Aorta (tissue), 5 donors: ENCODE results near the gene NOTCH1. TPM values are rescaled to one million over a fixed set of nuclear protein-coding genes. Genes with fewer than 3 reads are reported as not detected.

Source experiments
- ATAC-seq: fragments of 200-7000 bp; cut with Tn5 transposase; one replicate; pipeline ENCODE4 v1.9.1; 2022; ENCODE audit warnings: moderate library complexity; ENCODE audit not compliant: low FRiP score
- DNase-seq, 2 donors: peaks; one replicate each; pipeline ENCODE4 v3.0.0-alpha.2; 2020
- H3K27ac ChIP-seq, 2 donors: one replicate each; pipeline ENCODE4 v1.5.1; 2013; ENCODE audit warnings: low read length in 2 of 2, mild to moderate bottlenecking in 2 of 2, moderate library complexity in 2 of 2, control low read depth in 1 of 2, inconsistent platforms in 1 of 2, low read depth in 1 of 2
- H3K27me3 ChIP-seq, 2 donors: one replicate each; pipeline ENCODE4 v1.6.1; 2013; ENCODE audit warnings: control low read depth in 1 of 2, low read length in 1 of 2, mild to moderate bottlenecking in 1 of 2, moderate library complexity in 1 of 2; ENCODE audit not compliant: insufficient read depth in 2 of 2, control insufficient read depth in 1 of 2
- H3K36me3 ChIP-seq, 2 donors: one replicate each; pipeline ENCODE4 v1.6.1; 2013; ENCODE audit warnings: control low read depth in 1 of 2, low read length in 1 of 2, mild to moderate bottlenecking in 1 of 2; ENCODE audit not compliant: insufficient read depth in 2 of 2, control insufficient read depth in 1 of 2
- H3K4me1 ChIP-seq, 2 donors: one replicate each; pipeline ENCODE4 v1.6.1; 2013; ENCODE audit warnings: low read length in 2 of 2, control low read depth in 1 of 2, mild to moderate bottlenecking in 1 of 2, moderate library complexity in 1 of 2; ENCODE audit not compliant: insufficient read depth in 2 of 2, control insufficient read depth in 1 of 2
- H3K4me3 ChIP-seq, 2 donors: one replicate each; pipeline ENCODE4 v1.5.1; 2013; ENCODE audit warnings: low read length in 2 of 2, control low read depth in 1 of 2, mild to moderate bottlenecking in 1 of 2
- H3K9me3 ChIP-seq: one replicate; pipeline ENCODE4 v1.6.1; 2013; ENCODE audit warnings: mild to moderate bottlenecking, low read length; ENCODE audit not compliant: control insufficient read depth
- WGBS, 2 donors: extraction: QIAGEN DNeasy Blood & Tissue Kit; methylation state at CpG; one replicate each; pipeline ENCODE4 v1.1.7; 2013; 5-methylcytosine and 5-hydroxymethylcytosine counted together
- intact Hi-C, 2 donors: fragments of 100-400 bp; cut with DNase I; formaldehyde crosslinking; loops; one replicate each; pipeline versions ENCODE4 v1.14.2 to v1.15.0; 2022
- polyA plus RNA-seq, 2 donors: library from polyadenylated mRNA; stranded (reverse); fragments of 200-250 nt; gene quantifications; one replicate each; pipeline ENCODE4 v1.2.3, GENCODE V29; 2013
- total RNA-seq, 2 donors: library from RNA; stranded (reverse); fragmentation: NEBNext Ultra II Directional; extraction: Animal tissue kit (Norgen Biotek cat#: 25700); gene quantifications; one replicate each; pipeline ENCODE4 v1.2.1, GENCODE V29; 2021
- donor health status: healthy with polysubstance abuse.
- donor health status: Bipolar disorder and iron deficiency.
- donor health status: DM: no; HTN: no; CAD: no.
- donor health status: DM: no; HTN: no; CAD: no.
- donor health status: DM: yes; HTN: yes; CAD: no.

Gene NOTCH1
- total and polyA plus RNA-seq, 4 donors = 3.1 to 81.6 (median 27.9) TPM

DNA sequence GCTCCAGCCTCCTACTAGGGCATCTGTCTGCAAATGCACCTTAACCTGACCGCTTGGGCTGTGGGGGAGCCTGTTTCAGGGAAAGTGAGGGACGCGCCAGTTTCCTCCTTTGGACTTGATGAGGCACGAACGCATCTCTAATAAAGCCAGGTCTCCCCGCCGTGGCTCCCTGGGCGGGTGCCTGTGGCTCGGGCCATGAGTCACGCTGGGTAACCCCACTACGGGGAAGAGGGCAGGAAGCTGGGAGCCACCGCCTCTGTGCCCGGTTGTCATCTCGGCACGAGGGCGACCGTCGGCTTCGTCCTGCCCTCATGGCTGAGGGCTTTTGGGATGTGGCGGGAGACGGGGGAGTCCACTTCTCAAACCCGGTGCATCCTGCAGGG lies 12.1 kb downstream of the NOTCH1 start:
- 83 to 86% methylated on average over 22 of the region's 22 CpGs for WGBS, 2 donors

GRCh38 chr9:136532799-136533774 lies 12.8 kb downstream of the NOTCH1 start:
- no peak overlapping the region for H3K4me3 ChIP-seq
- H3K9me3 ChIP-seq = no peaks in the 10 kb centered on the region
- no peaks in the 10 kb centered on the region for H3K4me1 ChIP-seq
- no peak overlapping the region for H3K27ac ChIP-seq
- 67 to 82% methylated on average over 26 to 35 of the region's 35 CpGs for WGBS, 2 donors
- ATAC-seq = no peak
- no peak for DNase-seq
- no peaks in the 10 kb centered on the region for H3K36me3 ChIP-seq
- no peaks in the 10 kb centered on the region for H3K27me3 ChIP-seq
- intact Hi-C loops = no loop called here

More for the DNA sequence above, 12.1 kb downstream of the NOTCH1 start:
- intact Hi-C loops = no loop called here
- DNase-seq = peak in 1 of 2 donors; percentile 77
- H3K36me3 ChIP-seq = no peaks in the 10 kb centered on the region
- no peak overlapping the region for H3K27ac ChIP-seq
- H3K4me3 ChIP-seq = no peak overlapping the region
- ATAC-seq = no peak
- no peaks in the 10 kb centered on the region for H3K4me1 ChIP-seq
- no peaks in the 10 kb centered on the region for H3K9me3 ChIP-seq
- no peaks in the 10 kb centered on the region for H3K27me3 ChIP-seq

DNA sequence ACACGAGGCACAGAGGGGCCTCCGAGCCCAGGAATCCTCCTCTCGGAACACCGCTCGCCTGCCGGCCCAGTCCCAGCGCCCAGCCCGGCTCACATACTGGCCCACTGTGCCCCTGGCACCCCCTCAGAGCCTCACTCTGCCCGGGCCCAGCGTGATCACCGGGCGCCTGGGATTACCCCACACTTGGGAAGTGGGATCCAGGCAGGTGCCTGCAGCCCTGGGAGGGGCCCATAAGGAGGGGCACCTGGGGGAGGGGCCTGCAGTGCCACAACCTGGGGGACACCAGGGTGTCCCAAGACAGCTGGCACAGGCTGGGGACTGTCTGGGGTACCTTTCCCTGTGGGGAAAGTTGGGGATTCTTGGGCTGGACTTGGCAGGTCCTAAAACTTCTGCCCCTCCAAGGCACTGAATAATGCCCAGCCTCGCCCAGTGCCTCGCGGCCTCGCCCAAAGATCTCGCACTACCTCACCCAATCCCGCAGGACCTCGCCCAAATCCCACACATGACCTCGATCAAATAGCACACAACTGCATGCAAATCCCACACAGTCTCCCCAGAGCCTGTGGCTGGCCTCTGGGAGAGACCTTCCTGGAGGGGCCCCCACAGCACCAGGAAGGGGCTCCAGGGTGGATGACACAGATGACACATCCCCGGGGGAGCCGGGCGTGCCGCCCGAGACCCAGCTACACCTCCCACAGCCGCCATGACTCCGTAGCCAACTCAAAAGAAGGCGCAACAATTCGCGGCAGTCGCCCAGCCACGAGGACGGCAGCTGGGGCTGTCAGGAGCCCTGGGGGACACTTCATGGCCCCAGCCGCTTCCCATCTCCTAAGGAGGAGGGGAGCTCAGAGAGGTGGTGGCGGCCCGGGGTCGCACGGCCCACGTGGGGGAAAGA lies 13.7 kb downstream of the NOTCH1 start:
- Histone ChIP-seq H3K27ac (no peak overlapping the region), H3K4me3 (no peak overlapping the region), H3K4me1 (no peaks in the 10 kb centered on the region), H3K27me3 (no peaks in the 10 kb centered on the region), H3K9me3 (no peaks in the 10 kb centered on the region), H3K36me3 (no peaks in the 10 kb centered on the region)
- no peak for ATAC-seq
- DNase-seq = no peak
- intact Hi-C loops = no loop called here
- WGBS, 2 donors = 86 to 90% methylated on average over 34 to 39 of the region's 39 CpGs

GRCh38 chr9:136531186-136531903 lies 14.5 kb downstream of the NOTCH1 start:
- ATAC-seq (no peak), DNase-seq (no peak)
- Histone ChIP-seq H3K27ac (no peak overlapping the region), H3K4me3 (no peak overlapping the region), H3K9me3 (no peaks in the 10 kb centered on the region), H3K36me3 (no peaks in the 10 kb centered on the region), H3K4me1 (no peaks in the 10 kb centered on the region), H3K27me3 (no peaks in the 10 kb centered on the region)
- WGBS, 2 donors = 87 to 90% methylated on average over 37 of the region's 37 CpGs
- intact Hi-C loops = no loop called here

- Histone ChIP-seq H3K36me3 (no peaks in the 10 kb centered on the region), H3K27ac (no peak overlapping the region), H3K27me3 (no peaks in the 10 kb centered on the region), H3K9me3 (no peaks in the 10 kb centered on the region), H3K4me1 (no peaks in the 10 kb centered on the region), H3K4me3 (no peak overlapping the region)
- 52 to 60% methylated on average over 20 of the region's 20 CpGs for WGBS, 2 donors
- ATAC-seq = no peak
- DNase-seq = no peak
- intact Hi-C loops = no loop called here
Observed at GRCh38 chr9:136530461-136531089, 15.3 kb downstream of the NOTCH1 start.

DNA sequence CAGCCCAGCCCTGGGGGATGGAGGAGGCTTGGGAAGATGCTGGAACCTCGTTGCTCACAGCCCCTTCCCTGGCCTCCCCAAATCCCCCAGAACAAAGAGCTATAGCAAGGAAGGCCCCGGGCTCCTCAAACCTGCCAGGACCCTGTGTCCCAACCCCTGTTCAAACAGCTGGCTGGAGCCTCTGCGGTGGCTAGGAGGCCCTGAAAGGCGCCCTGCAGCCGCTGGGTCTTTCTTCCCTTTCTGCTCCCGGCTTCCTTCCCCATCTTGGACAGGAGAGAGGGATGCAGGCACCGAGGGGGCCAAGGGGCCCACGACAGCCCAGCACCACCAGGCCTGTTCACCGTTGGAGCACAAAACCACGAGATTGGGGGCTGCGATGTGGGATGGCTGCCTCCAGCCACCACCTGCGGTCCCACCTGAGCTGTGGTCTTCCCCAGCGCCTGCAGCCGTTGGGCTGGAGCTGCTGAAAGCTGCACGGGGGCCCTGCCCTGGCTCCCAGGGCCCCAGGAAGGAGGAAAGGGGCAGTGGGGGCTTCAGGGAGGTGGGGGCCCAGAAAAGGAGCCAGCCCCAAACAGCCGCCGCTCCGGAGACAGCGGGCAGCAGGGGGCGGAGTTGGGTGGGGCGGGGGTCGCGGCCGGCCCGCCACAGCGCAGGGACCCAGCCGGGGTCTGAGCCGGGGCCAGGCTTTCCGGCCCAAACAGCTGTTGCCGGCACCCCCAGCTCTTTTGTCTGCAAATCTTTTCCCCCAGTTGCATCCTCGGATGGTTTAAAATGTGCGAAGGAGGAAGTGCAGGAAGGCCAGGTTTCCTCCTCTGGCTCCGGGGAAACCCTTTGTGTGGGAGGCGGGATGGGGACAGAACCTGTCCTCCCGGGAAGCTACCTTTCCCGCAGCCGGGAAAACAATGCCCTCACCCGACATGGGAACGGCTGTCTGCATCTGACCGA lies 16.1 kb downstream of the NOTCH1 start:
- H3K4me1 ChIP-seq = no peaks in the 10 kb centered on the region
- H3K9me3 ChIP-seq = no peaks in the 10 kb centered on the region
- DNase-seq = no peak
- intact Hi-C loops = loop anchor here in 1 of 2 donors (5.0 kb wide), 1 partner anchor 37 kb away; no protein-coding TSS in a partner anchor
- H3K36me3 ChIP-seq = no peaks in the 10 kb centered on the region
- no peaks in the 10 kb centered on the region for H3K27me3 ChIP-seq
- no peak overlapping the region for H3K4me3 ChIP-seq
- no peak for ATAC-seq
- WGBS, 2 donors = 79 to 82% methylated on average over 40 of the region's 40 CpGs
- H3K27ac ChIP-seq = no peak overlapping the region

DNA sequence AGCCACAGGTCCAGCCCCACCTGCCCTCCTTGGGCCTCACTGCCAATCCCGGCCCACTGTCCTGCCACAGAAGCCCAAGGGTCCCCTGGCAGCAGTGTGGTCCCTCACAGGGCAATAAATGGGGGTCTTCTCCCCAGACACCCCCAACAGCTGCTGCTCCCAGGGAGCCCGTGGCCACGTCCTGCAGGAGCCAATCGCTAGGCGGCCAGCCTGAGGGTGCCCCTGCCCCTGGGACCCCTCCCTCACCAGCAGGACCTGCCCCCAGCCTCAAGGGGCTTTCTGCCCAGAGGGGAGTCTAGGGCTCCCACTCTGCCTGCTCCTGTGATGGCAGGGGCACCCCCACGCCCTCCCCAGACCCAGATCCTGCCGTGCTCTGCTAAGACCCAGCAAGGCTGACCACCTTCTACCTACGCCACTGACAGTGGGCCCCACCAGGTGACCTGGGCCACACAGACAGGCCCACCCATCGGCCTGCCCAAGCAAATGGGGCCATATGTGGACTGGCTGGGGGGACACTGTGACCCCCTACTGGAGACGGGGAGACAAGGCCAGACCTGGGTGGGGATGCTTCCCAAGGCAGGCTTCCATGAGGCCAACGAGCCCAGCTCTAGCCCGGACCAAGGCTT lies 17.0 kb downstream of the NOTCH1 start:
- H3K4me3 ChIP-seq = no peak overlapping the region
- no peaks in the 10 kb centered on the region for H3K36me3 ChIP-seq
- intact Hi-C loops = loop anchor here in 1 of 2 donors (5.0 kb wide), 1 partner anchor 37 kb away; no protein-coding TSS in a partner anchor
- H3K27me3 ChIP-seq = no peaks in the 10 kb centered on the region
- DNase-seq = no peak
- no peaks in the 10 kb centered on the region for H3K4me1 ChIP-seq
- no peaks in the 10 kb centered on the region for H3K9me3 ChIP-seq
- WGBS, 2 donors = 90 to 93% methylated on average over 12 of the region's 12 CpGs
- no peak for ATAC-seq
- no peak overlapping the region for H3K27ac ChIP-seq
